Dendritic cell treated with granulocyte-macrophage colony-stimulating factor and Interleukin-4, amounts not matched to agents 40 ng/mL and 50 ng/mL, for 4 days (primary cell): Measurements from ENCODE around the gene MTHFD2L.

ENCODE experiments used
- H3K27ac Mint-ChIP-seq: one replicate; pipeline ENCODE4 v1.8.0; 2022; ENCODE audit warnings: mild to moderate bottlenecking, mixed read lengths
- H3K27me3 Mint-ChIP-seq: one replicate; pipeline ENCODE4 v1.8.0; 2022; ENCODE audit warnings: mild to moderate bottlenecking, mixed read lengths
- H3K36me3 Mint-ChIP-seq: one replicate; pipeline ENCODE4 v1.8.0; 2022; ENCODE audit warnings: low read depth, mixed read lengths
- H3K4me1 Mint-ChIP-seq: one replicate; pipeline ENCODE4 v1.8.0; 2022; ENCODE audit warnings: low read depth, mixed read lengths
- H3K4me3 Mint-ChIP-seq: one replicate; pipeline ENCODE4 v1.8.0; 2022; ENCODE audit warnings: mild to moderate bottlenecking, moderate library complexity, mixed read lengths
- H3K9me3 Mint-ChIP-seq: one replicate; pipeline ENCODE4 v1.8.0; 2022; ENCODE audit warnings: mixed read lengths
- intact Hi-C: fragments of 100-400 bp; cut with micrococcal nuclease; formaldehyde crosslinking; loops from one replicate; pipeline ENCODE4 v1.15.0; 2022

MTHFD2L gene

GRCh38 chr4:74157154-74157553 is 764 bp upstream of the MTHFD2L start:
- no peaks in the 10 kb centered on the region for H3K27me3 Mint-ChIP-seq
- H3K27ac Mint-ChIP-seq, result peak overlapping the region; percentile 89
- no peaks in the 10 kb centered on the region for H3K9me3 Mint-ChIP-seq
- peaks cover 19% of the 10 kb centered on the region for H3K4me1 Mint-ChIP-seq
- H3K4me3 Mint-ChIP-seq, result peak overlapping the region; percentile 85
- peaks cover 22% of the 10 kb centered on the region for H3K36me3 Mint-ChIP-seq
- intact Hi-C loops, result loop anchor here (5.0 to 10.0 kb wide), 2 partner anchors 900 to 1102 kb away; partner anchors contain the start of gene ANKRD17

- intact Hi-C loops, result loop anchor here (2.0 to 10.0 kb wide), 3 partner anchors 72 to 1104 kb away; partner anchors contain the start of gene ANKRD17
- Mint-ChIP-seq H3K27ac (peak overlapping the region; percentile 89), H3K9me3 (no peaks in the 10 kb centered on the region), H3K4me3 (peak overlapping the region; percentile 85), H3K36me3 (peaks cover 22% of the 10 kb centered on the region), H3K27me3 (no peaks in the 10 kb centered on the region), H3K4me1 (peaks cover 19% of the 10 kb centered on the region)
Measured at GRCh38 chr4:74158466-74159142, 686 bp downstream of the MTHFD2L start.

GRCh38 chr4:74159143-74159709 is 1.3 kb downstream of the MTHFD2L start:
- intact Hi-C loops, result loop anchor here (2.0 to 10.0 kb wide), 3 partner anchors 72 to 1104 kb away; partner anchors contain the start of gene ANKRD17
- peaks cover 22% of the 10 kb centered on the region for H3K36me3 Mint-ChIP-seq
- peak overlapping the region; percentile 89 for H3K27ac Mint-ChIP-seq
- H3K4me3 Mint-ChIP-seq, result peak overlapping the region; percentile 85
- H3K27me3 Mint-ChIP-seq, result no peaks in the 10 kb centered on the region
- H3K9me3 Mint-ChIP-seq, result no peaks in the 10 kb centered on the region
- peaks cover 19% of the 10 kb centered on the region for H3K4me1 Mint-ChIP-seq

GRCh38 chr4:74161666-74162450 is 3.9 kb downstream of the MTHFD2L start:
- Mint-ChIP-seq H3K27me3 (no peaks in the 10 kb centered on the region), H3K27ac (no peak overlapping the region), H3K4me1 (peaks cover 25% of the 10 kb centered on the region), H3K36me3 (peaks cover 22% of the 10 kb centered on the region), H3K9me3 (no peaks in the 10 kb centered on the region), H3K4me3 (no peak overlapping the region)
- intact Hi-C loops, result no loop called here

GRCh38 chr4:74166135-74166534 is 8.2 kb downstream of the MTHFD2L start:
- H3K36me3 Mint-ChIP-seq, result peaks cover 8% of the 10 kb centered on the region
- no peaks in the 10 kb centered on the region for H3K9me3 Mint-ChIP-seq
- no peak overlapping the region for H3K4me3 Mint-ChIP-seq
- no peaks in the 10 kb centered on the region for H3K27me3 Mint-ChIP-seq
- H3K27ac Mint-ChIP-seq, result peak overlapping the region; percentile 57
- intact Hi-C loops, result no loop called here
- H3K4me1 Mint-ChIP-seq, result peaks cover 17% of the 10 kb centered on the region

- Mint-ChIP-seq H3K4me1 (peaks cover 17% of the 10 kb centered on the region), H3K27ac (no peak overlapping the region)
Measured at GRCh38 chr4:74166818-74167217, 8.9 kb downstream of the MTHFD2L start.

GRCh38 chr4:74167585-74167984 is 9.7 kb downstream of the MTHFD2L start:
- no peak overlapping the region for H3K27ac Mint-ChIP-seq
- intact Hi-C loops, result no loop called here
- peaks cover 17% of the 10 kb centered on the region for H3K4me1 Mint-ChIP-seq
- no peaks in the 10 kb centered on the region for H3K36me3 Mint-ChIP-seq
- H3K4me3 Mint-ChIP-seq, result no peak overlapping the region
- H3K27me3 Mint-ChIP-seq, result no peaks in the 10 kb centered on the region
- no peaks in the 10 kb centered on the region for H3K9me3 Mint-ChIP-seq

More at GRCh38 chr4:74166818-74167217, 8.9 kb downstream of the MTHFD2L start:
- Mint-ChIP-seq H3K4me3 (no peak overlapping the region), H3K27me3 (no peaks in the 10 kb centered on the region), H3K36me3 (peaks cover 2% of the 10 kb centered on the region), H3K9me3 (no peaks in the 10 kb centered on the region)
- intact Hi-C loops, result no loop called here

- H3K4me3 Mint-ChIP-seq, result no peak overlapping the region
- no peaks in the 10 kb centered on the region for H3K27me3 Mint-ChIP-seq
- peaks cover 17% of the 10 kb centered on the region for H3K4me1 Mint-ChIP-seq
- no peaks in the 10 kb centered on the region for H3K36me3 Mint-ChIP-seq
- H3K27ac Mint-ChIP-seq, result no peak overlapping the region
- no peaks in the 10 kb centered on the region for H3K9me3 Mint-ChIP-seq
- intact Hi-C loops, result no loop called here
Measured at GRCh38 chr4:74168841-74169240, 10.9 kb downstream of the MTHFD2L start.

GRCh38 chr4:74173321-74173720 is 15.4 kb downstream of the MTHFD2L start:
- no peaks in the 10 kb centered on the region for H3K27me3 Mint-ChIP-seq
- H3K9me3 Mint-ChIP-seq, result no peaks in the 10 kb centered on the region
- no peaks in the 10 kb centered on the region for H3K4me1 Mint-ChIP-seq
- no peak overlapping the region for H3K4me3 Mint-ChIP-seq
- H3K27ac Mint-ChIP-seq, result no peak overlapping the region
- intact Hi-C loops, result no loop called here
- no peaks in the 10 kb centered on the region for H3K36me3 Mint-ChIP-seq

- no peaks in the 10 kb centered on the region for H3K9me3 Mint-ChIP-seq
- no peaks in the 10 kb centered on the region for H3K27me3 Mint-ChIP-seq
- no peaks in the 10 kb centered on the region for H3K36me3 Mint-ChIP-seq
- no peak overlapping the region for H3K27ac Mint-ChIP-seq
- intact Hi-C loops, result no loop called here
- H3K4me3 Mint-ChIP-seq, result no peak overlapping the region
- H3K4me1 Mint-ChIP-seq, result no peaks in the 10 kb centered on the region
Measured at GRCh38 chr4:74174421-74174820, 16.5 kb downstream of the MTHFD2L start.

GRCh38 chr4:74174941-74175340 is 17.0 kb downstream of the MTHFD2L start:
- Mint-ChIP-seq H3K9me3 (no peaks in the 10 kb centered on the region), H3K4me3 (no peak overlapping the region), H3K27me3 (no peaks in the 10 kb centered on the region), H3K4me1 (no peaks in the 10 kb centered on the region), H3K36me3 (no peaks in the 10 kb centered on the region), H3K27ac (no peak overlapping the region)
- intact Hi-C loops, result no loop called here

- H3K4me1 Mint-ChIP-seq, result no peaks in the 10 kb centered on the region
- no peaks in the 10 kb centered on the region for H3K27me3 Mint-ChIP-seq
- no peak overlapping the region for H3K27ac Mint-ChIP-seq
- H3K36me3 Mint-ChIP-seq, result no peaks in the 10 kb centered on the region
- no peaks in the 10 kb centered on the region for H3K9me3 Mint-ChIP-seq
- no peak overlapping the region for H3K4me3 Mint-ChIP-seq
- intact Hi-C loops, result no loop called here
Measured at GRCh38 chr4:74175379-74175778, 17.5 kb downstream of the MTHFD2L start.

- intact Hi-C loops, result no loop called here
- H3K4me3 Mint-ChIP-seq, result no peak overlapping the region
- no peaks in the 10 kb centered on the region for H3K9me3 Mint-ChIP-seq
- H3K4me1 Mint-ChIP-seq, result no peaks in the 10 kb centered on the region
- H3K27me3 Mint-ChIP-seq, result no peaks in the 10 kb centered on the region
- no peaks in the 10 kb centered on the region for H3K36me3 Mint-ChIP-seq
- H3K27ac Mint-ChIP-seq, result no peak overlapping the region
Measured at GRCh38 chr4:74178798-74179197, 20.9 kb downstream of the MTHFD2L start.

- intact Hi-C loops, result loop anchor here (10.0 kb wide), 1 partner anchor 354 kb away; no protein-coding TSS in a partner anchor
- Mint-ChIP-seq H3K9me3 (no peaks in the 10 kb centered on the region), H3K27ac (no peak overlapping the region), H3K4me1 (no peaks in the 10 kb centered on the region), H3K27me3 (no peaks in the 10 kb centered on the region), H3K36me3 (no peaks in the 10 kb centered on the region), H3K4me3 (no peak overlapping the region)
Measured at GRCh38 chr4:74181219-74181618, 23.3 kb downstream of the MTHFD2L start.
